GM06990 (cell line): Measurements from ENCODE around the gene ERCC6L2.

Experiments
- DNase-seq: peaks from one replicate; pipeline ENCODE4 v3.0.0-alpha.2; 2011; ENCODE audit not compliant: insufficient read length; ENCODE audit errors: extremely low read depth
- H3K27me3 ChIP-seq: replicated peaks from 2 replicates; pipeline ENCODE4 v1.6.0; 2011; ENCODE audit warnings: low read length; ENCODE audit not compliant: control insufficient read depth, insufficient read depth
- H3K36me3 ChIP-seq: 2 replicates; pipeline ENCODE4 v1.5.1; 2011; ENCODE audit warnings: low read length; ENCODE audit not compliant: control insufficient read depth, insufficient read depth
- H3K4me3 ChIP-seq: replicated peaks from 2 replicates; pipeline ENCODE4 v1.5.1; 2011; ENCODE audit warnings: low read depth, mild to moderate bottlenecking, control low read depth, low read length
- TF ChIP-seq, protein P1 (sequence below): IDR thresholded peaks from 2 replicates; pipeline ENCODE4 v1.5.1; 2011; ENCODE audit warnings: low read length, control low read depth, mild to moderate bottlenecking, inconsistent platforms; ENCODE audit not compliant: insufficient read depth, poor library complexity, severe bottlenecking

The ERCC6L2 gene

DNA sequence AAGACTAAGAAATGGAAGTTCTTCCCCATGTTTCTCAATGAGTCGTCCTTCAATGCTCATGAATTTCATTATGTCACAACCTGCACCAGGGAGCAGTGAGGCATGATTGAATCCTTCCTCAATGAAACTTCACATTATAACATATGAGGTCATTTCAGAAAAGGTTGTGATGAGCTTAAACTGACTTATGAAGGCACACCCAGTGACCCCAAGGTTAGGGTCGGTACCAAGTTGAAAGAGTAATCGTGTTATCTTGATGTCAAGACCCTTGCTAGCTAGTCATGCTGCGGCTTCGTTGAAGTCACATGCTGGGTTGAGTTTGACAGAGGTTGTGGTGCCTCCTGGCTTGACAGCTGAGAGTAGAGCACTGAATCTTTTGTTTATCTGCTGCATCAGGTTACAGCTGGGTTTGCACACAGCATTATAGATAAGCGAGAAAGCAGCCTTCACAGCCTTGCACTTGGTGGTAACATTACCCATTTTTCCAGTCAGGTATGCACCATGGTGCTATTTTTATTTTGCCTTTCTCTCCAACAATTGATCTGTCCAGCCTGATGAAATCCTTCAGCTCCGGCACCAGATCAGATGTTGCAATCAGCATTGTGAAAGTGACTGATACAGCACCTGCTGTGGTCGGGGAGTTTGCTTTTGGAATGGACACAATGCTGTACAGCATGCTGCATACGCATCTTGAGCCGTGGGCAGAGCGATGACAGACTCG, 133.2 kb downstream of the ERCC6L2 start:
- TF ChIP-seq, protein P1, sequence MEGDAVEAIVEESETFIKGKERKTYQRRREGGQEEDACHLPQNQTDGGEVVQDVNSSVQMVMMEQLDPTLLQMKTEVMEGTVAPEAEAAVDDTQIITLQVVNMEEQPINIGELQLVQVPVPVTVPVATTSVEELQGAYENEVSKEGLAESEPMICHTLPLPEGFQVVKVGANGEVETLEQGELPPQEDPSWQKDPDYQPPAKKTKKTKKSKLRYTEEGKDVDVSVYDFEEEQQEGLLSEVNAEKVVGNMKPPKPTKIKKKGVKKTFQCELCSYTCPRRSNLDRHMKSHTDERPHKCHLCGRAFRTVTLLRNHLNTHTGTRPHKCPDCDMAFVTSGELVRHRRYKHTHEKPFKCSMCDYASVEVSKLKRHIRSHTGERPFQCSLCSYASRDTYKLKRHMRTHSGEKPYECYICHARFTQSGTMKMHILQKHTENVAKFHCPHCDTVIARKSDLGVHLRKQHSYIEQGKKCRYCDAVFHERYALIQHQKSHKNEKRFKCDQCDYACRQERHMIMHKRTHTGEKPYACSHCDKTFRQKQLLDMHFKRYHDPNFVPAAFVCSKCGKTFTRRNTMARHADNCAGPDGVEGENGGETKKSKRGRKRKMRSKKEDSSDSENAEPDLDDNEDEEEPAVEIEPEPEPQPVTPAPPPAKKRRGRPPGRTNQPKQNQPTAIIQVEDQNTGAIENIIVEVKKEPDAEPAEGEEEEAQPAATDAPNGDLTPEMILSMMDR: no peak
- Histone ChIP-seq H3K36me3 (peaks cover 1% of the 10 kb centered on the region; the same call in 1 of the 2 replicates), H3K4me3 (no peak overlapping the region), H3K27me3 (no peaks in the 10 kb centered on the region)
- no peak for DNase-seq

DNA sequence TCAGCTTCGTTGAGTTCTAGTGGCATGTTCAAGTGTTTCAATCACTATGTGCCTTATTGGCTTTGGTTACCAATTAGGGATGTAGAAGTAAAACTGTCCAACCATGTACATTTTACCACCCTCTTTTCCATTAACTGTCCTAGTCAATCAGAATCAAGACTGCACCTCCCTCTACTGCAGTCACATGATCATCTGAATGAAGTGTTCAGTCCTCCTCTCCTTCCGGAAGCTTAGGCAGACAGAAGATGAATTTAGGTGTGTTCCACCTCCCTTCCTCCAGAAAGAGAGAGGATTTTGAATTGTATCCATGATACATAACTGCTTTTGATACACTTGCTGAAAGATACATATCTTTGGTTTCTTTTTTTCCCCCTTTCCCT, 133.7 kb downstream of the ERCC6L2 start:
- Histone ChIP-seq H3K4me3 (no peak overlapping the region), H3K36me3 (peaks cover 1% of the 10 kb centered on the region; the same call in 1 of the 2 replicates)
- TF ChIP-seq, protein P1: no peak

DNA sequence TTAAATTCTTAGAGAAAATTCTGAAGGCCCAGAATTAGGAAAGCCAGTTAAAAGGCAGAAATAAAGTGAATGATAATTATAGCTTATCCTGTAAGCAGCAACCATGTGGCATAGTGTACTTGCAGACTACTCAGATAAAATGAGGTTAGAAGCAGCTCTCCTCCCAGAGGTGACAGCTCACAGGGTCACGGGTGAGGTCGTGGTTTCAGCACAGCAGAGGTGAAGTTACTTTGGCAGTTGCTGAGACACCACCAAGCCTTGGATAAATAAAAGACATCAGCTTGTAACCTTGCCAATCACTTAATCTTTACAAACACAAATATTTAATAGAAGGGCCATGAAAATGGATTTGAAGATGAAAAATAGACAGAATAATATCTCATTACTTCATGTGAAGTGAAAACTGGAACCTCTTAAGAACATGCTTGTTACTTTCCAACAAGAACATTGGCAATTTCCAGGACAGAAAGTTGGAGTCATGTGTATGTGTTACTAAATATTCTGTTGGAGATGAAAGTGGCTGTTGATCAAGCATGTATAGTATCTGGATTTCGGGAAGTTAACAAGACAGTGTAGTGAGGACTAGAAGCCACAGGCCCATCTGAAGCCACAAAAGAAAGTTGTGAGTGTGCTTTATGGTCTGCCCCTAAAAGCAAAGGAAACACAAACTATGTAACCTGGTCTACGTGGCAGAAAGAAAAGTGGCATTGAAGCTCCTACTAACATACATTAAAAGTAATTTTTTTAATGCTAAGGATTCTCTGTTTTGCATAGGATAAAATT, 134.4 kb downstream of the ERCC6L2 start:
- no peaks in the 10 kb centered on the region for H3K27me3 ChIP-seq
- H3K36me3 ChIP-seq: peaks cover 1% of the 10 kb centered on the region; the same call in 1 of the 2 replicates
- no peak overlapping the region for H3K4me3 ChIP-seq
- no peak for DNase-seq
- TF ChIP-seq, protein P1: no peak

More for the DNA sequence above, 133.7 kb downstream of the ERCC6L2 start:
- no peaks in the 10 kb centered on the region for H3K27me3 ChIP-seq
- no peak for DNase-seq

DNA sequence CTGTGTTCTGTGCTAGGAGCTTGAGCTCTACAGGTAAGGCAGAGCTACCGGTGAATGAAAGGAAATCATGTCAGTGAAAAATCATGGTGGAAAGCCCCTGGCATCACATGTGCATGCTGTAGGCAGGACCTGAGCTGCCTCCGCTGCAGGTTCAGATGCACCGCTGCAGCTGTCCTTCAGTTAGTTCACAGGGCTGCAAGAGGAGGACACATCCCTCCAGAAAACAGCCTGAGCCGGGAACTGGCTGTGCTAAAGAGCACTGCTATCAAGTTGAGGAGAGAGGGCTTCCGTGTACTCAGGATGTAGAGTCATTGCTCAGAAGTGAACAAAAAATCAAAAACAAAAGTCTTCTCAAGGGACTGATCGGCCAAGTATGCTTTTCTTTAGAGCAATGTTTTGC, 138.6 kb downstream of the ERCC6L2 start:
- H3K27me3 ChIP-seq: no peaks in the 10 kb centered on the region
- DNase-seq: no peak
- no peak overlapping the region for H3K4me3 ChIP-seq
- TF ChIP-seq, protein P1: no peak
- no peaks in the 10 kb centered on the region for H3K36me3 ChIP-seq

DNA sequence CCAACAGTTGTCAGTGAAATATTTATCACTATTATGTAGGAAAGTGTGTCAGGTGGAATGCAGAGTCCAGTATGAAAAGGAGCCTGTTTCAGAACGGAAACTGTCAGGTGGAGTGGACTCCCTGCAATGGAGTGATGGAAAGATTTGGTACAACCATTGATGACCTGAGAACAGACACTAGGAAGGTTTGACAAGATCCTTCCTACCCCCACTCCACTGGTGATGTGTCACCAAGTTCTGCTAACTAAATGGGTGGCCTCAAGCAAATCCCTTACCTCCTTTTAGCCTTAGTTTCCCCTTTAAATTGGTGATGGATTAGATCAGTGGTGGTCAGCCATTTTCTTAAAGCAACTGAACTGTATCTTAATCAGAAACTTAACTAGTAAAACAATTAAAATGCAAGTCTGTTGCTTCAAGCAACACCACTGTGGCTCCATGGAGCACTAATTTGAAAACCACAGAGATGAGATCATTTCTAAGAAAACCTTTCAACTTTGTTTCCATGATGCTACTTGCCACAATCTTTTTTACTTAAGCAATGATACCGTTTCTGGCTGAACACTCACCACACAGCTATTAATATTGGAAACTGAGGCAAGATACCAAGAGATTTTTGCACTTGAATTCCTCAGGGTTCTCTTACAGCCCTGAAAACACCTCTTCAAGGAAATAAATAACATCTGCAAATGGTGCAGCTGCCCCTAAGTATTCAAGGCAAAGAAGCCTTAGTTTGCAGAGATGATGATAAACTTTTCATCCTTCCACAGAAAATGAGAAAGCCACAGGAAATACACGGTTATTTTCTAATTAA, 140.6 kb downstream of the ERCC6L2 start:
- no peaks in the 10 kb centered on the region for H3K36me3 ChIP-seq
- DNase-seq: peak; percentile 62

More for the DNA sequence above, 140.6 kb downstream of the ERCC6L2 start:
- Histone ChIP-seq H3K4me3 (no peak overlapping the region), H3K27me3 (peaks cover 2% of the 10 kb centered on the region; the same call in 1 of the 2 replicates)
- TF ChIP-seq, protein P1: no peak
